ENCODE results near the gene TFPI2.

Gene TFPI2

GRCh38 chr7:93890464-93891068 lies at the start of gene TFPI2 (continued):
- TF ChIP-seq EGR2 (tag by site-specific recombination; IDR thresholded peaks at IDR 0.05; ENCODE audit: low read depth) (peak; percentile 71), ZNF548 (tag by site-specific recombination; IDR thresholded peaks at IDR 0.05) (no peak), ZNF394 (tag by site-specific recombination; IDR thresholded peaks at IDR 0.05; ENCODE audit: borderline replicate concordance) (peak; percentile 14; the same call in 1 of the 2 replicates), ZBTB26 (tag by site-specific recombination; optimal IDR thresholded peaks at IDR 0.05) (peak; percentile 90), ZNF501 (tag by site-specific recombination; IDR thresholded peaks at IDR 0.05) (peak; percentile 53; the same call in 1 of the 2 replicates)

- H3K36me3 ChIP-seq (ENCODE audit: control insufficient read depth in 2 of 2, insufficient read depth in 1 of 2, low read length in 2 of 2): no peaks in the 10 kb centered on the region
- ChIA-PET CTCF (no interaction called here), POLR2A (no interaction called here)
- H3K27ac ChIP-seq (ENCODE audit: extremely low read depth, low read depth, low read length): no peak overlapping the region
- H3K4me1 ChIP-seq (ENCODE audit: control insufficient read depth, insufficient read depth, low read length): no peaks in the 10 kb centered on the region
- H3K9me3 ChIP-seq (ENCODE audit: control insufficient read depth, insufficient read depth, low read depth, low read length): no peaks in the 10 kb centered on the region
- TF ChIP-seq ZNF350 (tag by site-specific recombination; IDR thresholded peaks at IDR 0.05) (no peak), ZFP69B (tag by site-specific recombination; IDR thresholded peaks at IDR 0.05) (no peak)
- no peak overlapping the region for H3K4me3 ChIP-seq (ENCODE audit: low read depth, low read length)
These were observed 47.7 kb upstream of the TFPI2 start for GRCh38 chr7:93938293-93938692.

GRCh38 chr7:93937818-93938217 lies 47.3 kb upstream of the TFPI2 start:
- ChIA-PET CTCF (no interaction called here), POLR2A (no interaction called here)
- H3K4me1 ChIP-seq (ENCODE audit: control insufficient read depth, insufficient read depth, low read length): no peaks in the 10 kb centered on the region
- H3K9me3 ChIP-seq (ENCODE audit: control insufficient read depth, insufficient read depth, low read depth, low read length): no peaks in the 10 kb centered on the region
- H3K27ac ChIP-seq (ENCODE audit: extremely low read depth, low read depth, low read length): no peak overlapping the region
- H3K4me3 ChIP-seq (ENCODE audit: low read depth, low read length): no peak overlapping the region
- TF ChIP-seq ZNF394 (tag by site-specific recombination; IDR thresholded peaks at IDR 0.05; ENCODE audit: borderline replicate concordance) (no peak), ZNF548 (tag by site-specific recombination; IDR thresholded peaks at IDR 0.05) (no peak), PRDM1 (tag by site-specific recombination; IDR thresholded peaks at IDR 0.05) (no peak), ZNF133 (tag by site-specific recombination; IDR thresholded peaks at IDR 0.05) (no peak), ZNF18 (tag by site-specific recombination; IDR thresholded peaks at IDR 0.05) (no peak), KLF7 (tag by site-specific recombination; IDR thresholded peaks at IDR 0.05; ENCODE audit: borderline replicate concordance) (no peak), GLIS1 (tag by site-specific recombination; IDR thresholded peaks at IDR 0.05) (no peak), GFI1B (tag by site-specific recombination; IDR thresholded peaks at IDR 0.05) (no peak), ZBTB21 (tag by site-specific recombination; IDR thresholded peaks at IDR 0.05) (no peak), ZFP41 (tag by site-specific recombination; IDR thresholded peaks at IDR 0.05; ENCODE audit: borderline replicate concordance) (no peak), TRIM28 (IDR thresholded peaks at IDR 0.05; ENCODE audit: borderline replicate concordance, low read length) (no peak), ZNF677 (tag by site-specific recombination; IDR thresholded peaks at IDR 0.05) (no peak)
- H3K36me3 ChIP-seq (ENCODE audit: control insufficient read depth in 2 of 2, insufficient read depth in 1 of 2, low read length in 2 of 2): no peaks in the 10 kb centered on the region

GRCh38 chr7:93935102-93935501 lies 44.5 kb upstream of the TFPI2 start:
- POLR2A ChIA-PET: no interaction called here
- CTCF ChIA-PET: no interaction called here
- H3K27ac ChIP-seq (ENCODE audit: extremely low read depth, low read depth, low read length): no peak overlapping the region
- TF ChIP-seq ZBTB6 (tag by site-specific recombination; IDR thresholded peaks at IDR 0.05): no peak
- no peak for TF ChIP-seq PATZ1 (tag by site-specific recombination; IDR thresholded peaks at IDR 0.05)
- TF ChIP-seq ZNF214 (tag by site-specific recombination; IDR thresholded peaks at IDR 0.05; ENCODE audit: borderline replicate concordance): no peak
- no peak for TF ChIP-seq SALL2 (tag by site-specific recombination; IDR thresholded peaks at IDR 0.05; ENCODE audit: borderline replicate concordance)
- no peak for TF ChIP-seq ZNF211 (tag by site-specific recombination; IDR thresholded peaks at IDR 0.05; ENCODE audit: low read depth)
- no peak for TF ChIP-seq ZEB2 (tag by site-specific recombination; IDR thresholded peaks at IDR 0.05)
- no peak for TF ChIP-seq REPIN1 (tag by site-specific recombination; IDR thresholded peaks at IDR 0.05; ENCODE audit: low read depth)
- no peak for TF ChIP-seq SP2 (tag by site-specific recombination; IDR thresholded peaks at IDR 0.05)
- no peak for TF ChIP-seq ZBTB17 (tag by site-specific recombination; IDR thresholded peaks at IDR 0.05)

More at GRCh38 chr7:93935102-93935501, 44.5 kb upstream of the TFPI2 start:
- H3K4me1 ChIP-seq (ENCODE audit: control insufficient read depth, insufficient read depth, low read length): no peaks in the 10 kb centered on the region
- no peaks in the 10 kb centered on the region for H3K36me3 ChIP-seq (ENCODE audit: control insufficient read depth in 2 of 2, insufficient read depth in 1 of 2, low read length in 2 of 2)
- H3K9me3 ChIP-seq (ENCODE audit: control insufficient read depth, insufficient read depth, low read depth, low read length): no peaks in the 10 kb centered on the region
- no peak overlapping the region for H3K4me3 ChIP-seq (ENCODE audit: low read depth, low read length)

All from HEK293 (cell line).